Breast epithelium (tissue), 4 donors: ENCODE data around the gene ZNF512B. TPM values are rescaled to one million over a fixed set of nuclear protein-coding genes. Genes with fewer than 3 reads are reported as not detected.

ENCODE experiments used
- DNase-seq, 2 donors: peaks; one replicate each; pipeline ENCODE4 v3.0.0-alpha.2; 2019; ENCODE audit warnings: low spot score in 2 of 2
- H3K27ac ChIP-seq, 2 donors: fragments of 200-600 bp; sonication (generic) in 1 of 2; one replicate each; pipeline ENCODE4 v1.5.1; 2016 to 2019; ENCODE audit warnings: mild to moderate bottlenecking in 1 of 2
- H3K27me3 ChIP-seq, 2 donors: fragments of 200-600 bp; sonication (generic) in 1 of 2; one replicate each; pipeline versions ENCODE4 v1.5.1 to v1.6.0; 2017 to 2019; ENCODE audit warnings: control low read depth in 1 of 2, mild to moderate bottlenecking in 1 of 2
- H3K36me3 ChIP-seq: fragments of 200-600 bp; one replicate; pipeline ENCODE4 v1.5.1; 2019
- H3K4me1 ChIP-seq, 2 donors: fragments of 200-600 bp; sonication (generic); one replicate each; pipeline ENCODE4 v1.5.1; 2016 to 2019; ENCODE audit warnings: control low read depth in 1 of 2
- H3K4me3 ChIP-seq, 3 donors: fragments of 200-600 bp; sonication (generic); 1 replicate in 2 of 3; 2 replicates in 1 of 3; pipeline ENCODE4 v1.5.1; 2016 to 2019; ENCODE audit warnings: mild to moderate bottlenecking in 3 of 3, moderate library complexity in 2 of 3
- H3K9me3 ChIP-seq, 2 donors: fragments of 200-600 bp; sonication (generic) in 1 of 2; one replicate each; pipeline ENCODE4 v1.5.1; 2016 to 2019; ENCODE audit warnings: control low read depth in 1 of 2
- CTCF ChIP-seq, 3 donors: fragments of 450-650 bp; IDR thresholded peaks; one replicate each; pipeline ENCODE4 v1.5.1; 2016 to 2017; ENCODE audit warnings: antibody characterized with exemption in 3 of 3, mild to moderate bottlenecking in 3 of 3, moderate library complexity in 3 of 3
- POLR2A ChIP-seq: fragments of 450-650 bp; IDR thresholded peaks from one replicate; pipeline ENCODE4 v1.6.1; 2016; ENCODE audit warnings: antibody characterized with exemption, mild to moderate bottlenecking, moderate library complexity
- POLR2AphosphoS5 ChIP-seq, 3 donors: sonication (generic); formaldehyde crosslinking; IDR thresholded peaks; one replicate each; pipeline ENCODE4 v1.6.1; 2017; ENCODE audit warnings: antibody characterized with exemption in 3 of 3
- intact Hi-C: fragments of 100-400 bp; cut with DNase I; formaldehyde crosslinking; loops from one replicate; pipeline ENCODE4 v1.15.1; 2023; ENCODE audit warnings: low total_unique reads
- total RNA-seq, 3 donors: library from RNA; depleted of rRNA; stranded (reverse); fragments of >200 nt; gene quantifications; one replicate each; pipeline ENCODE4 v1.1.0, GENCODE V29; 2016

Gene ZNF512B
- total RNA-seq, 3 donors from 2014 or later, result 5.8 to 12.7 (median 9.2) TPM

GRCh38 chr20:63939061-63939935, 30.4 kb downstream of the ZNF512B start:
- H3K27me3 ChIP-seq, result no peaks in the 10 kb centered on the region
- H3K27ac ChIP-seq, result no peak overlapping the region
- peaks cover 4 to 7% of the 10 kb centered on the region in 2 donors for H3K4me1 ChIP-seq
- DNase-seq, result no peak
- TF ChIP-seq POLR2A (no peak), POLR2AphosphoS5 (IDR thresholded peaks at IDR 0.05) (no peak), CTCF (IDR thresholded peaks at IDR 0.05) (no peak)
- H3K4me3 ChIP-seq, result no peak overlapping the region
- intact Hi-C loops, result no loop called here
- no peaks in the 10 kb centered on the region for H3K9me3 ChIP-seq
- peaks cover 10% of the 10 kb centered on the region for H3K36me3 ChIP-seq

- Histone ChIP-seq H3K4me3 (no peak overlapping the region), H3K4me1 (peaks cover 0 to 3% of the 10 kb centered on the region in 2 donors), H3K27me3 (no peaks in the 10 kb centered on the region), H3K27ac (no peak overlapping the region), H3K36me3 (peaks cover 10% of the 10 kb centered on the region), H3K9me3 (no peaks in the 10 kb centered on the region)
- DNase-seq, result no peak
- no peak for TF ChIP-seq POLR2A
- intact Hi-C loops, result no loop called here
Measured at GRCh38 chr20:63937596-63937995, 32.1 kb downstream of the ZNF512B start.

GRCh38 chr20:63935447-63935846, 34.3 kb downstream of the ZNF512B start:
- DNase-seq, result no peak
- Histone ChIP-seq H3K36me3 (peaks cover 6% of the 10 kb centered on the region), H3K27me3 (no peaks in the 10 kb centered on the region), H3K4me1 (no peaks in the 10 kb centered on the region), H3K9me3 (no peaks in the 10 kb centered on the region), H3K27ac (no peak overlapping the region), H3K4me3 (no peak overlapping the region)
- intact Hi-C loops, result no loop called here
- TF ChIP-seq POLR2A, result no peak
- no peak for TF ChIP-seq CTCF (IDR thresholded peaks at IDR 0.05)
- TF ChIP-seq POLR2AphosphoS5 (IDR thresholded peaks at IDR 0.05), result no peak

- H3K36me3 ChIP-seq, result no peaks in the 10 kb centered on the region
- H3K4me1 ChIP-seq, result no peaks in the 10 kb centered on the region
- no peaks in the 10 kb centered on the region for H3K9me3 ChIP-seq
- H3K27ac ChIP-seq, result no peak overlapping the region
- no peak overlapping the region for H3K4me3 ChIP-seq
- intact Hi-C loops, result loop anchor here (5.0 kb wide), 1 partner anchor 862 kb away; no protein-coding TSS in a partner anchor
- no peaks in the 10 kb centered on the region for H3K27me3 ChIP-seq
- TF ChIP-seq POLR2AphosphoS5 (IDR thresholded peaks at IDR 0.05), result no peak
- TF ChIP-seq CTCF (IDR thresholded peaks at IDR 0.05), result no peak
- TF ChIP-seq POLR2A, result no peak
- DNase-seq, result no peak
Measured at GRCh38 chr20:63934271-63935068, 35.3 kb downstream of the ZNF512B start.

- no peaks in the 10 kb centered on the region for H3K4me1 ChIP-seq
- H3K27me3 ChIP-seq, result no peaks in the 10 kb centered on the region
- no peak for DNase-seq
- no peaks in the 10 kb centered on the region for H3K9me3 ChIP-seq
- no peaks in the 10 kb centered on the region for H3K36me3 ChIP-seq
- H3K4me3 ChIP-seq, result no peak overlapping the region
- intact Hi-C loops, result loop anchor here (5.0 kb wide), 1 partner anchor 861 kb away; no protein-coding TSS in a partner anchor
- H3K27ac ChIP-seq, result no peak overlapping the region
- TF ChIP-seq CTCF (IDR thresholded peaks at IDR 0.05), result no peak
- TF ChIP-seq POLR2A, result no peak
- no peak for TF ChIP-seq POLR2AphosphoS5 (IDR thresholded peaks at IDR 0.05)
Measured at GRCh38 chr20:63933646-63934045, 36.1 kb downstream of the ZNF512B start.
